LNCaP clone FGC (cell line): ENCODE results near the gene ASCL3.
"Not testable (repeated sequence)": the region's sequence is repeated elsewhere in the genome, so short reads cannot be mapped to it uniquely, and the experiment has no call there.

Experiments used
- DNase-seq: peaks from one replicate; pipeline ENCODE4 v3.0.0-alpha.2; 2011; ENCODE audit warnings: low read depth
- H3K4me3 ChIP-seq: 2 replicates; pipeline ENCODE4 v1.5.1; 2011; ENCODE audit warnings: mild to moderate bottlenecking, low read depth, low read length, control low read depth
- TF ChIP-seq, protein P1 (sequence below): IDR thresholded peaks from 2 replicates; pipeline ENCODE4 v1.5.1; 2012; ENCODE audit warnings: mild to moderate bottlenecking; ENCODE audit not compliant: control insufficient read depth, insufficient read depth; ENCODE audit errors: extremely low read depth

ASCL3 gene

DNA sequence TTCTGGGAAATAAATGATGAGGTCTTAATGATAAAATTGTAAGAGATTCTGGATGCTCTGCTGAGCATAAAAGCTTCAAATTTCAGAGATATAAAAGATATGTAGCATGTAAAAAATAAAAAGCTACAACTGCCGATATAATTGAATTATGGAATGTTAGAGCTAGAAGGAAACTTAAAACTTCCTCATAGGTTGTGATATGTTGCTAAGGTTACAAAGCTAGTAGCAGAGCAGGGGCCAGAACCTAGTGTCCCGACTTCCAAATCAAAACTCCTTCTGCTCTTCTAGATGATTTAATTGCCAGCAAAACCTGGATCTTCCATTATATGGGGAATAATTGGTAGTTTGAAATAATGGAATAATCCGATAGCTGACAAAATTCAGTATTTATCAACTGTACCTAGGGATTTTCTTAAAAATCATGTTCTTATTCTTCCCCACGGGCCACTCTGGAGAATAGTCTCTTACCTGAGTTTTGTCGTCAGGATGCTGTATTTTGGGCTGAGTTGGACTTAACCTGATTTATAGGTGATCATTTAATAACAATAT, at the start of gene ASCL3:
TSS of gene ASCL3 (minus strand) at position 499 of the 549 bp plus-strand sequence. CDS start 4,855 bp downstream, outside the sequence.
- DNase-seq, result no peak
- no peak within 1 kb of the TSS for H3K4me3 ChIP-seq
- TF ChIP-seq, protein P1, sequence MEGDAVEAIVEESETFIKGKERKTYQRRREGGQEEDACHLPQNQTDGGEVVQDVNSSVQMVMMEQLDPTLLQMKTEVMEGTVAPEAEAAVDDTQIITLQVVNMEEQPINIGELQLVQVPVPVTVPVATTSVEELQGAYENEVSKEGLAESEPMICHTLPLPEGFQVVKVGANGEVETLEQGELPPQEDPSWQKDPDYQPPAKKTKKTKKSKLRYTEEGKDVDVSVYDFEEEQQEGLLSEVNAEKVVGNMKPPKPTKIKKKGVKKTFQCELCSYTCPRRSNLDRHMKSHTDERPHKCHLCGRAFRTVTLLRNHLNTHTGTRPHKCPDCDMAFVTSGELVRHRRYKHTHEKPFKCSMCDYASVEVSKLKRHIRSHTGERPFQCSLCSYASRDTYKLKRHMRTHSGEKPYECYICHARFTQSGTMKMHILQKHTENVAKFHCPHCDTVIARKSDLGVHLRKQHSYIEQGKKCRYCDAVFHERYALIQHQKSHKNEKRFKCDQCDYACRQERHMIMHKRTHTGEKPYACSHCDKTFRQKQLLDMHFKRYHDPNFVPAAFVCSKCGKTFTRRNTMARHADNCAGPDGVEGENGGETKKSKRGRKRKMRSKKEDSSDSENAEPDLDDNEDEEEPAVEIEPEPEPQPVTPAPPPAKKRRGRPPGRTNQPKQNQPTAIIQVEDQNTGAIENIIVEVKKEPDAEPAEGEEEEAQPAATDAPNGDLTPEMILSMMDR, result no peak

GRCh38 chr11:8989453-8989852, 46.6 kb upstream of the ASCL3 start:
- no peak for DNase-seq

GRCh38 chr11:8988329-8989234, 45.8 kb upstream of the ASCL3 start:
- TF ChIP-seq, protein P1, result no peak
- no peak overlapping the region for H3K4me3 ChIP-seq
- DNase-seq, result no peak

More at GRCh38 chr11:8989453-8989852, 46.6 kb upstream of the ASCL3 start:
- TF ChIP-seq, protein P1, result no peak
- no peak overlapping the region for H3K4me3 ChIP-seq

GRCh38 chr11:8987446-8987845, 44.6 kb upstream of the ASCL3 start:
- H3K4me3 ChIP-seq, result no peak overlapping the region
- TF ChIP-seq, protein P1, result no peak
- no peak for DNase-seq

GRCh38 chr11:8986772-8987171, 44.0 kb upstream of the ASCL3 start:
- H3K4me3 ChIP-seq, DNase-seq: not testable (repeated sequence)

DNA sequence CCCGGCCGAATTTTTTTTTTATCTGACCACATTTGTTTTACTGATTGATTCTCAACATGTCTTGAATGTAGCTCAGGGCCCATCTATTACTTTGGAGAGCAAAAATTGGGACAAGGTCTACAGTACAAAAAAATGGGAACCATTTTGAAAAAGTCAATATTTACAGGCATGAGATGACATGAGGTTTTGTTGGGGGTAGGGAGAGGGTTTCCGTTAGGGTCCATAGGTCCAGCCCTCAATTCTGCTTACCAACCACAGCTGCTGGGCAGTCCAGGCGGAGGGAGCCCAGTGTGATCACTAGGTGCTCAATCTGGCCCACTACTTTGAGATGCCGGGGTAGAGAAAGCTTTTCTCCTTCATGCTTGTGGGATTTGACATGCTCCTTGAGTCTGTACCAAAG, 42.6 kb upstream of the ASCL3 start:
- TF ChIP-seq, protein P1, result no peak
- no peak overlapping the region for H3K4me3 ChIP-seq
- no peak for DNase-seq

DNA sequence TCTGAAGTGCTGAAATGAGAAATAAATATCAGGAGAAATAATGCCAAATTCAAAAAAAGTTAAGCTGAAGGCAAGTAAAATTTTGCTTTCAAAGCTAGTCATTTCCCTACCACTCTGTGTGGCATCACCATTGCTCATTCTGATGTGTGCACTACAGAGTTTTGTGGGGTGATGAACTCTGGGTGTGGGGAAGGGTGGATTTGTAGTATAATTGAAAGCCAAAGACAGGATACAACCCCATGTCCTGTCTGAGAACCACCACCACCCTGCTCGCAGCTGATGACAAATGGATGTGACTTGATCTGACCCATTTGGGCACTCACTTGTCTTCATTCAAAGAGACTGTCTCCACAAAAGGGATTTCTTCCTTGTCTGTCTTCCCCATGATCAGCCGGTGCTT, 40.7 kb upstream of the ASCL3 start:
- TF ChIP-seq, protein P1, result no peak
- no peak overlapping the region for H3K4me3 ChIP-seq
- no peak for DNase-seq
